ENCODE measurements around the gene ST7L. TPM values are rescaled to one million over a fixed set of nuclear protein-coding genes. Genes with fewer than 3 reads are reported as not detected.

Gene ST7L, protein sequence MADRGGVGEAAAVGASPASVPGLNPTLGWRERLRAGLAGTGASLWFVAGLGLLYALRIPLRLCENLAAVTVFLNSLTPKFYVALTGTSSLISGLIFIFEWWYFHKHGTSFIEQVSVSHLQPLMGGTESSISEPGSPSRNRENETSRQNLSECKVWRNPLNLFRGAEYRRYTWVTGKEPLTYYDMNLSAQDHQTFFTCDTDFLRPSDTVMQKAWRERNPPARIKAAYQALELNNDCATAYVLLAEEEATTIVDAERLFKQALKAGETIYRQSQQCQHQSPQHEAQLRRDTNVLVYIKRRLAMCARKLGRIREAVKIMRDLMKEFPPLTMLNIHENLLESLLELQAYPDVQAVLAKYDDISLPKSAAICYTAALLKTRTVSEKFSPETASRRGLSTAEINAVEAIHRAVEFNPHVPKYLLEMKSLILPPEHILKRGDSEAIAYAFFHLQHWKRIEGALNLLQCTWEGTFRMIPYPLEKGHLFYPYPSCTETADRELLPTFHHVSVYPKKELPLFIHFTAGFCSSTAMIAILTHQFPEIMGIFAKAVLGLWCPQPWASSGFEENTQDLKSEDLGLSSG
- total RNA-seq: 13.8 and 15.9 TPM in 2 replicates

DNA sequence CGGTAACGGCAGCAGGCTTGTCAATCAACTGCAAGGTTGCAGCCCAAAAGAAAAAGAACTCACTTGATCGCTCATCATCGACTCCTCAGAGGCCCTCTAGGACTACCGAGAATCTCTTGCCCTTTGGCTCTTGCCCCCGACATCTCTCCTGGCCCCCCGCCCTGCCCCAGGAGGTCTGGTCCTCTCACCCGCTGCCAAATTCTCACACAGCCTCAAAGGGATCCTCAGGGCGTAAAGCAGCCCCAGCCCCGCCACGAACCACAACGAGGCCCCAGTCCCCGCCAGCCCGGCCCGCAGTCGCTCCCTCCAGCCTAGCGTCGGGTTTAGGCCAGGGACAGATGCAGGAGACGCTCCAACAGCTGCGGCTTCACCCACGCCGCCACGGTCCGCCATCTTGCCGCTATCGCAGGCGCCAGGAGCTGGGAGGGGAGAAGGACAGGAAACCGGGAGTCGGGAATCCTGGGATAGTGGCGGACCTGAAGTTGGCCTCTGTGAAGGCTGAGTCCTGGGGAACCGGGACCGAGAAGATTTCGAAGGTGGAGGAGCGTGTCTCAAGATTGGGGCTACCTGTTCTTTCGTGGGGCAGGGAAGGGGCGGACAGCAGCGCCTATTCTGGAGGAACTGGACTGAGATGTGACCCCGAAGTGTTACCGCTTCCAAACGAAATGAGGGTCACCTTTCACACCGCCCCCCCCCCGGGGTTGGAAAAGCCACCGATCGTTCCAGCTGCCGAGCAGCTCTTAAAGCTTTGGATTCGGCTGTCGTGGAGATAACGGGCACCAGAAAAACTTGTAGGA is at the start of gene ST7L:
ST7L (minus strand) TSS at position 421 of the 797 bp plus-strand sequence; CDS start at position 393, 28 bp downstream.

DNA sequence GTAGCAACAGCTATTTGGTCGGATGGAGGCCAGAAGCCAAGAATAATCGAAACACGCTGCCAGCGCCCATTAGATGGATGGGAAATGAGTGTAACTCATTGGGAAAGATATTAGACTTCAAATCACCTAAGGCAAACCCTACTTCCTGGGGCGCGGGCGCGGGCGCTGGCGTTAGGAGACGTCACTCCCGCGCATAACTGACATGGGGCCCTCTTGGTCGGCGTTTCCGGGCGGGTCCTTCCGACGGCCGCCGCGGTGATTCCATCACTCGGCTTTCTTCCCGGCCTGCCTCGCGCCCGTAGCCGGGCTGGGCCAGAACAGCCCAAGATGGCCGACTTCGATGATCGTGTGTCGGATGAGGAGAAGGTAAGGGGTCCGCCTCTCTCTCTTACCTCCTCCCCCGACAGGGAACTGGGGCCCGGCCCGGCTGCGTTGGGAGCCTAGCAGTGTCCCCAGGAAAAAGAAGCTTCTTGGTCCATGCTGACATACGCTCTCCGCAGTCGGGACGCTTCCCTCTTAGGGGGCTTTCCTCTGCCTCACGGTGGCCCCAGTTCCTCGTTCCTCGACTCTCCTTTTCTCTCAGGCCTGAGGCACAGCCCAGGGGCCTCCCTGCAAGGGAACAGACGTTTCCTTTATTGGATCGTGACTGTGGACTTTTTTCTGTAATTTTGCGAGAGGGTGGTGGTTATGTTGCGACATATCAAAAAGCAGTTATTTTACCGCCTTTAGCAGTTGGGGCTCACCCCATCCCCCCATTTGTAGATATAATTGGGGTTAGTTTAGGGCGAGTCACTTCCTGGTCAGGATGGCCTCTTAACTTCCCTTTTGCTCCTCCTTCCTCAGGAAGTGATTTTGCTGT is 806 bp upstream of the ST7L start, which contains the start of gene CAPZA1:
CAPZA1 (plus strand) TSS at position 315 of the 859 bp plus-strand sequence; CDS start at position 328, 13 bp downstream.

DNA sequence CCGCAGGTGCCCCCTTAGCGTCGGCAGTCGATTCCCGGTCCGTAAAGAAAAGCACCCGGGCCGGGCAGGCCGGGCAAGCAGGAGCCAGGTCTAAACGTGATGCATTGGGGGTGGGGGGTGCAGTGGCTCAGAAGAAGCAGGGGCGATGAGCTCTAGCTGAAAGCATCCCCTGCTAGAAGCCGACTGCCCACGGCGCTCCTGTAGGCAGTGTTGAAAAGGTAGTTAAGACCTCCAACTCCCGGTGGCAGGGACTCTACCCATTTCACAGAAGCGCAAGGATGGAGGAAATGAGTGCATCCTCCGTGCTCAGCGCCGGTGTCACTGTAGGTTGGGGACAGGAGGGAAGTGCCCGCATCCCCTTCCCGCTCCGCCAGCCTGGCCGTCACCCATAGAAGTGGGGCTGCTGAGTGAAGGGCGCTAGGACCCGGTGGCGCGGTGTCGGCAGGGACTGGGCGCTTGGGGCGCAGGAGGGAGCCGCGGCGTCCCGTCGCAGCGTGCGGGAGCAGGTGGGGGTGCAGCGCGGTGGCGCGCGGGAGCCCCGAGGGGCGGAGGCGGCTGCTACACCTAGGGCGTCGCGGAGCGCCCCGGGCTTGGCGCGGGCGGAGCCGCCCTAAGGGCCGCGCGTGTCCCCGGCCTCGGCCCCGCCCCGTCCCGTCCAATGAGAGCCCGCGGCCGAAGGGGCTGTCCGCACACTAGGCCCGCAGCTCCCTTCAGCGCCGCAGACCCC is 110.5 kb downstream of the ST7L start, which contains the start of gene WNT2B:
WNT2B (plus strand) TSS at position 688 of the 727 bp plus-strand sequence. CDS start 298 bp downstream, outside the sequence.

Other genes with a start within 250 kb of the ST7L start
- 9.5 and 11.1 TPM in 2 replicates for gene CTTNBP2NL, start 222.9 kb downstream of the ST7L start, total RNA-seq
- 1.6 and 2.1 TPM in 2 replicates for gene WNT2B, start 110.2 kb downstream of the ST7L start, total RNA-seq
- 172 and 202 TPM in 2 replicates for gene CAPZA1, start 691 bp upstream of the ST7L start, total RNA-seq
- 28.4 and 29.1 TPM in 2 replicates for gene MOV10, start 55.5 kb upstream of the ST7L start, total RNA-seq
- 361 and 588 TPM in 2 replicates for gene RHOC, start 88.0 kb upstream of the ST7L start, total RNA-seq
- gene PPM1J, start 96.2 kb upstream of the ST7L start, total RNA-seq: 2.0 and 3.3 TPM in 2 replicates

Data from pericardium fibroblast (primary cell).